HepG2 (cell line): ENCODE data around the gene FBXO24. TPM values are rescaled to one million over a fixed set of nuclear protein-coding genes. Genes with fewer than 3 reads are reported as not detected.

Experiments
- ATM ChIP-seq: fragments of 450-650 bp; IDR thresholded peaks from 2 replicates; pipeline ENCODE4 v1.7.1; 2017; ENCODE audit warnings: mild to moderate bottlenecking, borderline replicate concordance
- DPF2 ChIP-seq: sonication (generic); formaldehyde crosslinking; IDR thresholded peaks from 2 replicates; pipeline ENCODE4 v1.4.0; 2020; ENCODE audit warnings: mild to moderate bottlenecking, low read depth, missing genetic modification reagents, borderline replicate concordance
- FOXA3 ChIP-seq: IDR thresholded peaks from 2 replicates; pipeline ENCODE4 v1.6.1; 2016; ENCODE audit warnings: missing genetic modification reagents, missing compliant biosample characterization
- GZF1 ChIP-seq: sonication (generic); formaldehyde crosslinking; IDR thresholded peaks from 2 replicates; pipeline ENCODE4 v1.5.1; 2020; ENCODE audit warnings: mild to moderate bottlenecking, missing genetic modification reagents
- MAFK ChIP-seq, 2 experiments: IDR thresholded peaks in 1 of 2; conservative IDR thresholded peaks in 1 of 2; 2 replicates each; pipeline ENCODE4 v1.6.1; 2011; ENCODE audit warnings: improper control_type of control experiment in 2 of 2, low read length in 2 of 2
- MXD4 ChIP-seq: IDR thresholded peaks from 2 replicates; pipeline ENCODE4 v1.6.1; 2016; ENCODE audit warnings: mild to moderate bottlenecking, missing biosample characterization, missing genetic modification reagents
- SOX6 ChIP-seq, 2 experiments: fragments of 450-650 bp in 1 of 2; sonication (generic) in 1 of 2; formaldehyde crosslinking in 1 of 2; IDR thresholded peaks; 2 replicates each; pipeline versions ENCODE4 v1.4.0 to v1.6.1; 2017 to 2020; ENCODE audit warnings: antibody characterized with exemption in 1 of 2, mild to moderate bottlenecking in 1 of 2, missing genetic modification reagents in 1 of 2
- ZBTB8A ChIP-seq: sonication (generic); formaldehyde crosslinking; IDR thresholded peaks from 2 replicates; pipeline ENCODE4 v1.4.0; 2020; ENCODE audit warnings: mild to moderate bottlenecking, low read depth, missing genetic modification reagents, borderline replicate concordance
- ZMYM4 ChIP-seq: sonication (generic); formaldehyde crosslinking; IDR thresholded peaks from 2 replicates; pipeline ENCODE4 v1.8.1; 2023; ENCODE audit warnings: mild to moderate bottlenecking, missing genetic modification reagents
- ZNF121 ChIP-seq: sonication (generic); formaldehyde crosslinking; IDR thresholded peaks from 2 replicates; pipeline ENCODE4 v1.5.0; 2020; ENCODE audit warnings: mild to moderate bottlenecking, missing genetic modification reagents
- ZNF431 ChIP-seq: sonication (generic); formaldehyde crosslinking; IDR thresholded peaks from 2 replicates; pipeline ENCODE4 v1.9.0; 2022; ENCODE audit warnings: missing genetic modification reagents, low read depth, mild to moderate bottlenecking, borderline replicate concordance
- ZNF572 ChIP-seq: sonication (generic); formaldehyde crosslinking; IDR thresholded peaks from 2 replicates; pipeline ENCODE4 v1.5.1; 2020; ENCODE audit warnings: mild to moderate bottlenecking, missing genetic modification reagents
- ZNF616 ChIP-seq: sonication (generic); formaldehyde crosslinking; IDR thresholded peaks from 2 replicates; pipeline ENCODE4 v1.5.0; 2020; ENCODE audit warnings: low read depth, mild to moderate bottlenecking, missing genetic modification reagents
- ZSCAN25 ChIP-seq: sonication (generic); formaldehyde crosslinking; IDR thresholded peaks from 2 replicates; pipeline ENCODE4 v1.8.0; 2022; ENCODE audit warnings: mild to moderate bottlenecking, missing genetic modification reagents
- polyA plus RNA-seq, 8 experiments: library from polyadenylated mRNA; depleted of rRNA in 3 of 8; stranded (reverse) in 7 of 8; unstranded in 1 of 8; fragments of >200 nt; fragmentation: Illumina TruSeq in 4 of 8; extraction: Trizol in 4 of 8; gene quantifications; 2 replicates each; pipeline versions ENCODE4 v1.2.1 to v1.2.3, GENCODE V29; 2011 to 2016; ENCODE audit warnings: low read depth in 4 of 8, missing spikeins in 1 of 8, mixed read lengths in 1 of 8; ENCODE audit not compliant: insufficient read depth in 1 of 8
- total RNA-seq, 5 experiments: library from RNA; depleted of rRNA; stranded (reverse); fragments of >200 nt; fragmentation: Illumina TruSeq; extraction: Trizol; gene quantifications; 2 replicates each; pipeline ENCODE4 v1.2.3, GENCODE V29; 2016; ENCODE audit warnings: low read depth in 1 of 5
- TF ChIP-seq, protein P1 (sequence below): sonication (generic); formaldehyde crosslinking; IDR thresholded peaks from 2 replicates; pipeline ENCODE4 v1.9.0; 2021; ENCODE audit warnings: missing genetic modification reagents, mild to moderate bottlenecking, borderline replicate concordance
- TF ChIP-seq, protein P2 (sequence below): sonication (generic); formaldehyde crosslinking; IDR thresholded peaks from 2 replicates; pipeline ENCODE4 v1.4.0; 2020; ENCODE audit warnings: missing genetic modification reagents, borderline replicate concordance
- TF ChIP-seq, protein P3 (sequence below): sonication (generic); formaldehyde crosslinking; IDR thresholded peaks from 2 replicates; pipeline ENCODE4 v1.4.0; 2020; ENCODE audit warnings: missing genetic modification reagents, mild to moderate bottlenecking, borderline replicate concordance
- TF ChIP-seq, protein P4 (sequence below), 2 experiments: sonication (generic) in 1 of 2; formaldehyde crosslinking in 1 of 2; IDR thresholded peaks; 2 replicates each; pipeline versions ENCODE4 v1.4.0 to v1.6.1; 2018 to 2020; ENCODE audit warnings: missing genetic modification reagents in 2 of 2, borderline replicate concordance in 1 of 2, low read depth in 1 of 2, mild to moderate bottlenecking in 1 of 2, missing biosample characterization in 1 of 2

The FBXO24 gene
- total and polyA plus RNA-seq, 2 of the 13 experiments (the other 11 are each of a cell fraction or from before 2014, with no cell fraction given): 0.20 to 0.55 TPM

DNA sequence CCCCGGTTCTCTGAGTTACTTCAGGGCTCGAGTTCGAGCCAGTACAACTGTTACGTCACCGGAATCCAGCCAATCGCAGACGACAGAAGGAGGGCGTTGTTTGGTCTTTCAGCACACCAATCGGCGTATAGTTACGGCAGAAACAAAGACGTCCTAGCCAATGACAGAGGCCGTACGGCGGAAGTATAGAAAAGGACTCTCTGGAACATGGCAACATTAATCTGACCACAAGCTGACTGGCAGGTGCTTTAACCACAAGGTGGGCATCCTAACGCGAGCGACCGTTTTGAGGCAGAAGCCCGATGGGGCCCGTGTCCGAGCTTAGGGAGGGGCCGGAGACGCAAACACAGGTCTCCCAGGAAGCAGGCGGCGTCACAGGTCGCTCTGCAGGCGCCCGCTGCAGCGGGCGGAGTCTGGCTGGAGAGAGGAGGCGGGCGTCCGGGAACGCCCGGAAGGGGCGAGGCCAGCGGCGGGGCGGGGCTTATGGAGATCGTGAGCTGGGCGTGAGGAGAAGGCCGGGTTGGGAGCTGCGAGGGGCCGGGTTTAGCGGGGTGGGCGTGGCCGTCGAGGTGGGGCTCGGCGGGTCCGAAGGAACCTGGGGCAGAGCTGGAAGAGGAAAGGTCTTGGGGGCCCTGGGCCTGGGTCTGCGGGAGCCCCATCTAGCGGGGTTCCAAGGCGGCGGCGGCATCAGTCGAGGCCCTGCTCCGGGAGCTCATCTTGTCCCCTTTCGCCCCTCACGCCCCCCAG, 26.0 kb downstream of the FBXO24 start, which contains the start of gene MOSPD3 (continued):
- TF ChIP-seq, protein P1, sequence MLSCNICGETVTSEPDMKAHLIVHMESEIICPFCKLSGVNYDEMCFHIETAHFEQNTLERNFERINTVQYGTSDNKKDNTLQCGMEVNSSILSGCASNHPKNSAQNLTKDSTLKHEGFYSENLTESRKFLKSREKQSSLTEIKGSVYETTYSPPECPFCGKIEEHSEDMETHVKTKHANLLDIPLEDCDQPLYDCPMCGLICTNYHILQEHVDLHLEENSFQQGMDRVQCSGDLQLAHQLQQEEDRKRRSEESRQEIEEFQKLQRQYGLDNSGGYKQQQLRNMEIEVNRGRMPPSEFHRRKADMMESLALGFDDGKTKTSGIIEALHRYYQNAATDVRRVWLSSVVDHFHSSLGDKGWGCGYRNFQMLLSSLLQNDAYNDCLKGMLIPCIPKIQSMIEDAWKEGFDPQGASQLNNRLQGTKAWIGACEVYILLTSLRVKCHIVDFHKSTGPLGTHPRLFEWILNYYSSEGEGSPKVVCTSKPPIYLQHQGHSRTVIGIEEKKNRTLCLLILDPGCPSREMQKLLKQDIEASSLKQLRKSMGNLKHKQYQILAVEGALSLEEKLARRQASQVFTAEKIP: no peak
- TF ChIP-seq ZNF572 (CRISPR knock-in tag) (no peak), ATM (no peak), ZNF121 (CRISPR knock-in tag) (no peak), SOX6 (IDR thresholded peaks at IDR 0.05) (no peak), SOX6 (CRISPR knock-in tag; IDR thresholded peaks at IDR 0.05) (no peak), ZNF431 (no peak), MAFK (conservative IDR thresholded peaks at IDR 0.05 in 1 of 2, IDR thresholded peaks at IDR 0.05 in 1 of 2; ENCODE audit: low read length in 2 of 2) (no peak), MXD4 (CRISPR knock-in tag) (no peak), ZBTB8A (no peak), ZMYM4 (peak; percentile 50), FOXA3 (CRISPR knock-in tag) (no peak), ZSCAN25 (CRISPR knock-in tag) (peak; percentile 33; the same call in 1 of the 2 replicates), DPF2 (CRISPR knock-in tag) (no peak), GZF1 (CRISPR knock-in tag) (no peak), ZNF616 (CRISPR knock-in tag) (no peak)
- TF ChIP-seq, protein P2, sequence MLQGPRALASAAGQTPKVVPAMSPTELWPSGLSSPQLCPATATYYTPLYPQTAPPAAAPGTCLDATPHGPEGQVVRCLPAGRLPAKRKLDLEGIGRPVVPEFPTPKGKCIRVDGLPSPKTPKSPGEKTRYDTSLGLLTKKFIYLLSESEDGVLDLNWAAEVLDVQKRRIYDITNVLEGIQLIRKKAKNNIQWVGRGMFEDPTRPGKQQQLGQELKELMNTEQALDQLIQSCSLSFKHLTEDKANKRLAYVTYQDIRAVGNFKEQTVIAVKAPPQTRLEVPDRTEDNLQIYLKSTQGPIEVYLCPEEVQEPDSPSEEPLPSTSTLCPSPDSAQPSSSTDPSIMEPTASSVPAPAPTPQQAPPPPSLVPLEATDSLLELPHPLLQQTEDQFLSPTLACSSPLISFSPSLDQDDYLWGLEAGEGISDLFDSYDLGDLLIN (CRISPR knock-in tag): no peak
- TF ChIP-seq, protein P3, sequence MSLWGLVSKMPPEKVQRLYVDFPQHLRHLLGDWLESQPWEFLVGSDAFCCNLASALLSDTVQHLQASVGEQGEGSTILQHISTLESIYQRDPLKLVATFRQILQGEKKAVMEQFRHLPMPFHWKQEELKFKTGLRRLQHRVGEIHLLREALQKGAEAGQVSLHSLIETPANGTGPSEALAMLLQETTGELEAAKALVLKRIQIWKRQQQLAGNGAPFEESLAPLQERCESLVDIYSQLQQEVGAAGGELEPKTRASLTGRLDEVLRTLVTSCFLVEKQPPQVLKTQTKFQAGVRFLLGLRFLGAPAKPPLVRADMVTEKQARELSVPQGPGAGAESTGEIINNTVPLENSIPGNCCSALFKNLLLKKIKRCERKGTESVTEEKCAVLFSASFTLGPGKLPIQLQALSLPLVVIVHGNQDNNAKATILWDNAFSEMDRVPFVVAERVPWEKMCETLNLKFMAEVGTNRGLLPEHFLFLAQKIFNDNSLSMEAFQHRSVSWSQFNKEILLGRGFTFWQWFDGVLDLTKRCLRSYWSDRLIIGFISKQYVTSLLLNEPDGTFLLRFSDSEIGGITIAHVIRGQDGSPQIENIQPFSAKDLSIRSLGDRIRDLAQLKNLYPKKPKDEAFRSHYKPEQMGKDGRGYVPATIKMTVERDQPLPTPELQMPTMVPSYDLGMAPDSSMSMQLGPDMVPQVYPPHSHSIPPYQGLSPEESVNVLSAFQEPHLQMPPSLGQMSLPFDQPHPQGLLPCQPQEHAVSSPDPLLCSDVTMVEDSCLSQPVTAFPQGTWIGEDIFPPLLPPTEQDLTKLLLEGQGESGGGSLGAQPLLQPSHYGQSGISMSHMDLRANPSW (CRISPR knock-in tag): no peak
- TF ChIP-seq, protein P4, sequence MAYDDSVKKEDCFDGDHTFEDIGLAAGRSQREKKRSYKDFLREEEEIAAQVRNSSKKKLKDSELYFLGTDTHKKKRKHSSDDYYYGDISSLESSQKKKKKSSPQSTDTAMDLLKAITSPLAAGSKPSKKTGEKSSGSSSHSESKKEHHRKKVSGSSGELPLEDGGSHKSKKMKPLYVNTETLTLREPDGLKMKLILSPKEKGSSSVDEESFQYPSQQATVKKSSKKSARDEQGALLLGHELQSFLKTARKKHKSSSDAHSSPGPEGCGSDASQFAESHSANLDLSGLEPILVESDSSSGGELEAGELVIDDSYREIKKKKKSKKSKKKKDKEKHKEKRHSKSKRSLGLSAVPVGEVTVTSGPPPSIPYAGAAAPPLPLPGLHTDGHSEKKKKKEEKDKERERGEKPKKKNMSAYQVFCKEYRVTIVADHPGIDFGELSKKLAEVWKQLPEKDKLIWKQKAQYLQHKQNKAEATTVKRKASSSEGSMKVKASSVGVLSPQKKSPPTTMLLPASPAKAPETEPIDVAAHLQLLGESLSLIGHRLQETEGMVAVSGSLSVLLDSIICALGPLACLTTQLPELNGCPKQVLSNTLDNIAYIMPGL (CRISPR knock-in tag; IDR thresholded peaks at IDR 0.05; ENCODE audit: borderline replicate concordance in 1 of 2, low read depth in 1 of 2): no peak; a peak in 1 of 4 replicates
